Myocyte (in vitro differentiated cells): ENCODE results near the gene PRDM15. TPM values are rescaled to one million over a fixed set of nuclear protein-coding genes. Genes with fewer than 3 reads are reported as not detected.

Experiments
- DNase-seq: peaks from one replicate; pipeline ENCODE4 v3.0.0-alpha.2; 2012; ENCODE audit warnings: low read depth
- polyA plus RNA-seq: library from polyadenylated mRNA; unstranded; fragments of >200 nt; gene quantifications from one replicate; pipeline ENCODE4 v1.2.1, GENCODE V29; 2012; ENCODE audit warnings: missing spikeins
- total RNA-seq: library from RNA; depleted of rRNA; stranded (reverse); fragments of >200 nt; gene quantifications from 2 replicates; pipeline ENCODE4 v1.2.3, GENCODE V29; 2014

Gene PRDM15, protein sequence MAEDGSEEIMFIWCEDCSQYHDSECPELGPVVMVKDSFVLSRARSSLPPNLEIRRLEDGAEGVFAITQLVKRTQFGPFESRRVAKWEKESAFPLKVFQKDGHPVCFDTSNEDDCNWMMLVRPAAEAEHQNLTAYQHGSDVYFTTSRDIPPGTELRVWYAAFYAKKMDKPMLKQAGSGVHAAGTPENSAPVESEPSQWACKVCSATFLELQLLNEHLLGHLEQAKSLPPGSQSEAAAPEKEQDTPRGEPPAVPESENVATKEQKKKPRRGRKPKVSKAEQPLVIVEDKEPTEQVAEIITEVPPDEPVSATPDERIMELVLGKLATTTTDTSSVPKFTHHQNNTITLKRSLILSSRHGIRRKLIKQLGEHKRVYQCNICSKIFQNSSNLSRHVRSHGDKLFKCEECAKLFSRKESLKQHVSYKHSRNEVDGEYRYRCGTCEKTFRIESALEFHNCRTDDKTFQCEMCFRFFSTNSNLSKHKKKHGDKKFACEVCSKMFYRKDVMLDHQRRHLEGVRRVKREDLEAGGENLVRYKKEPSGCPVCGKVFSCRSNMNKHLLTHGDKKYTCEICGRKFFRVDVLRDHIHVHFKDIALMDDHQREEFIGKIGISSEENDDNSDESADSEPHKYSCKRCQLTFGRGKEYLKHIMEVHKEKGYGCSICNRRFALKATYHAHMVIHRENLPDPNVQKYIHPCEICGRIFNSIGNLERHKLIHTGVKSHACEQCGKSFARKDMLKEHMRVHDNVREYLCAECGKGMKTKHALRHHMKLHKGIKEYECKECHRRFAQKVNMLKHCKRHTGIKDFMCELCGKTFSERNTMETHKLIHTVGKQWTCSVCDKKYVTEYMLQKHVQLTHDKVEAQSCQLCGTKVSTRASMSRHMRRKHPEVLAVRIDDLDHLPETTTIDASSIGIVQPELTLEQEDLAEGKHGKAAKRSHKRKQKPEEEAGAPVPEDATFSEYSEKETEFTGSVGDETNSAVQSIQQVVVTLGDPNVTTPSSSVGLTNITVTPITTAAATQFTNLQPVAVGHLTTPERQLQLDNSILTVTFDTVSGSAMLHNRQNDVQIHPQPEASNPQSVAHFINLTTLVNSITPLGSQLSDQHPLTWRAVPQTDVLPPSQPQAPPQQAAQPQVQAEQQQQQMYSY
- 6.8 and 10.2 TPM in 2 replicates for total RNA-seq
- polyA plus RNA-seq: 5.8 TPM

DNA sequence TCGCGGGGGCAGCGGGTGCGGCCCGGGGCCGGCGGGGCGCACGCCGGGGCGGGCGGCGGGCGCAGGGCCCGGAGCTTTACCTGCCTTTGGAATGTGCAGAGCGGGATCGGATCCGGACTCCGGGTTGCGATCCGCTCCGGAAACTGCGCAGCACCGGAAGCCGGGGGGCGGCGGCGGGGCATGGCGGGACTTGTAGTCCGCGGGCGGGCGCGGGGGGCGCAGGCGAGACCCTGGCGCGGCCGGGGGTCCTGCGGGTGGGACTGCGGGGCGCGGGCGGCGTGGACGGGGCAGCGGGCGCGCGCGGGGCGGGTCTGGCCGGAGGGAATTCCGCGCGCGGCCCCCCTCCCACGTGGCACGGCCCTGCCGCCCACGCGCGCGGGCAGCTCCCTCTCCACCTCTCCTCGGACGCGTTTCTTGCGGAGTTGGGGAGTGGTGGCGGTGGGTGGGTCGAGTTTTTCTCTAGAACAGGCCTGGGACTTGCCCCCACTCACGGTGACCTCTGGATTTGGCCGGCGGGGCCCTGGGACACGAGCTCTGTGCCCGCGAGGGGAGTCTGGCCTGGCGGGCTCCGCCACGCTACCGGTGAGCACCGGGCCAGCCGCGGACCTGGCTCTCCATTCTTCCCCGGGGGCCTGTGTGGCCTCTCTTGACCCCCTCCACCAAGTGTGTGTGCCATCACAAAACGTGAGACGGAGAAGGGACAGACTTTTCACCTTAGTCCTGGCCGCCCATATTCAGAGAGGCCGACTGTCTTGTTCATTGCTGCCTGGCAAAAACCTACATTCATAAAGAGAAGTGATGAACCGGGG is at the start of gene PRDM15:
Gene PRDM15 (minus strand): TSS at position 155 of the 809 bp plus-strand sequence. CDS start 18,981 bp downstream, outside the sequence.
- DNase-seq: peak; percentile 83

GRCh38 chr21:41928621-41929220 is 49.6 kb upstream of the PRDM15 start:
- DNase-seq: no peak

GRCh38 chr21:41927727-41928409 is 48.7 kb upstream of the PRDM15 start:
- no peak for DNase-seq

DNA sequence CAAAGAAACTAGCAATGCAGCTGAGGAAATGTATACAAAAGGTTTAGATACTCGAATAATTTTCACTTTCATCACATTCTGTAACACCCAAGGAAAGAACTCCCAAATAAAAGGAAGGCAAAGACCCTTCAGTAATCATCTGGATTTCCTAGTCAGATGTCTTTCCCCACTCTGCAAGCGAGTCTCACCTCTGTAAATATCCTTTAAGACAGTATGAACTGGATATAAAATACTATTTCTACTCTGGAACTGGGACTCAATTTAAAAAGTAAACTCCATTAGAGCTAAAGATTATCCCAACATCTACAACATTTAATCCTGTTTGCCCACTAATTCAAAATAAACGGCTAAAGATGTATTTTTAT is 47.6 kb upstream of the PRDM15 start:
- DNase-seq: no peak

DNA sequence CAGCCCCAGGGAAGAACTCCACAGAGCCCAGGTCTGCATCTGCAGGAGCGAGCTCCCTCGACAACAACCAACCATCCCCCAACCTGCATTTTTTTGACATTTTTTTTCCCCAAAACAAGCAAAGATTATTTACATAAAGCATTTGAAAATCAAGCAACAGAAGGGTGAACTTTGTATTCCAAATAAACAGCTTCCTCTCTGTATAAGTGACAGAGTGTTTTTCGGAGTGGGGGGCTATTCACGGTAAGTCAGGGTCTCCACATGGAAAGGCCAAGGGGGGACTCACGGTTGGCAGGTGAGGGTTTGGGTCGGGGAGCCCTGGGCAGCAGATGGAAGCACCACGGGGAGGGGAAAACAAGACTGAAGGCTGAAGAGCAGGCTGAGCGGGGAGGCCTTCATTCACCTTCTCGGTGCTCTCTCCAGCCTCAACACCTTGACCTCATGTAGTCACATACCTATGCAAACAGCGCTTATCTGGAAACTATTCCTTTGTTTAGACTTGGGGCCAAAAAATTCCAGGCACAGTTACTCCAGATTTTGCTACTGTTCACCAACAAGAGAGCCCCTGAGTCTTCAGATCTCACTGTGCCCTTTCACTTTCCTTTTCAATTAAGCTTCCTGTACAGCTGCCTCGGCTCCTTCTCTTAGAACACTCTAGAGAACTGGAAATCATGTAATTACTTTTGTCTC is 47.1 kb upstream of the PRDM15 start:
- DNase-seq: peak; percentile 55

DNA sequence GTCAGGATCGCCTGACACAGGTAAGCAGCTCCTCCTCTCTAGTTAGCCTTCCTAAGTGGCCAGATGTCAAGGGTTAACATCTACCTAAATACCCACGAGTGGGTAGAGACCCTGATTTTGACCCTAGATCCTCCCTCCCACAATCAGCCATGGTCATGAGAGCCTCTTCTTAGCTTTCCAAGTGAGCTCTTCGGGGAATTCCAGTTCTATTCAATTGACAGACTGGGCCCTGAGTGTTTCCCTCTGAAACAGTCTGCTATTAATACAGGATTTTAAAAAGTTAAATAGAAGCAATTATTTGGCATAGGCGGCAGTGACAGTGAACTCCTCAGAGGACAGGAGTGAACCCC is 46.6 kb upstream of the PRDM15 start:
- no peak for DNase-seq

GRCh38 chr21:41924368-41924754 is 45.2 kb upstream of the PRDM15 start:
- no peak for DNase-seq

GRCh38 chr21:41923631-41924367 is 44.7 kb upstream of the PRDM15 start:
- DNase-seq: peak; percentile 42

DNA sequence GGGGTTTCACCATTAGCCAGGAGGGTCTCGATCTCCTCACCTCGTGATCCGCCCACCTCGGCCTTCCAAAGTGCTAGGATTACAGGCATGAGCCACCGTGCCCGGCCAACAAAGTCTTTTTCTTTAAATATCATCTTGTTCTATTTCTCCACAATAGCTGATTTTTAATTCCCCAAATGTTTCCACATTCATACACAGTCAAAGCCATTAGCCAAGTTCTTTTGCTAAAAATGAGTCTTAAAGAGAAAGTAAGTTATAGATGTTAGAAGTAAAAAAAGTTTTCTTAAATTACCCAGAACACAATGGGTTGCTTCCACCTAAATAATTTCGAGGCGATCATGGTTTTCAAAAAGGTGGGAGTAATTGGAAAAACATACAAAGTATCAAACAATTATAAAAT is 44.0 kb upstream of the PRDM15 start:
- no peak for DNase-seq

DNA sequence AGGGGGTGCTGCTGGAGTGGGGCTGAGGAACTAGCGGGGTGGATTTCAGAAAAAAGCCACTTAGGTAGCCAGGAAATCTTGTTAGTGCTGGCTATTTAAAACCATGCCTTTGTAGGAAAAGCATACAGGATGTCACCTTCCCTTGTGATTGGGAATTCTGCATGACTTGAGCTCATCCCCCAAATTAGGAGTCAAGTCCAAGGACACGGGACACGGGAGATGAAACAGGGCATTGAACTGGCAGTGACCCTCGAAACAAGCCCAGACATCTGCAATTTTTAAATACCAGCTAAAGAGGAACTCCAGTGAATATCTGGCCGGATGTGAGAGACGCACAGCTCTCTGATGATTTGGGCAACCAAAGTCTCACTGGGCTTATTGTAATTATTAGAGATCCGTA is 41.9 kb upstream of the PRDM15 start:
- DNase-seq: no peak

- DNase-seq: no peak
Observed at GRCh38 chr21:41920476-41920875, 41.3 kb upstream of the PRDM15 start.

DNA sequence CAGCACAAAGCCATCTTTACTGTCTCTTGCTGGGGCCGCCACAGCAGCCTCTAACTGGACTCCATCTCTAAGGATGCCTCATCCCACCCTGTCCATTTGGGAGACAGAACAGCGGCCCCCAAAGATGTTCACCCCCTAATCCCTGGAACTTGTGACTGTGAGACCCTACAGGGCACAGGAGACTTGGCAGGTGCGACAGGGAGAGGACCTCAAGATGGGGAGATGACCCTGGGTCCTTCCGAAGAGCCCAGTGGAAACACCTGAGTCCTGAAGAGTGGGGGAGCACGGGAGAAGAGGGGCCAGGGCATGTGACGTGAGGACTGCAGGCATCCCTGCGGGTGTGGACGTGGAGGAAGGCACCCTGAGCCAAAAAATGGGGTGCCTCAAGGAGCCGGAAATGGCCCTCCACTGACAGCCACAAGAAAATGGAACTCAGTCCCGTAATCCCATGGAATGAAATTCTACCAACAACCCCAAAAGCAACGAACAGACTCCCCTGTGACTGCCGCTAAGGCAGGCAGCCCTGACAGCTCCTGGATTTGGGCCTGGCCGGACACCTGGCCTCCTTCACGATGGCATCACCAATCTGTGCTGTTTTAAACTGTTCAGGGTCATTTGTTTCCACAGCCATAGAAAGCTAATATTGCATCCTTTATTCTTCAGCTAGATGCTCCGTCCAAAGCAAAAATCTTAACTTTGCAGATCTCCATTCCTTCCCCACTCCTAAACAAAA is 40.7 kb upstream of the PRDM15 start:
- no peak for DNase-seq

- DNase-seq: no peak
Observed at GRCh38 chr21:41918561-41919358, 39.6 kb upstream of the PRDM15 start.

GRCh38 chr21:41917531-41917930 is 38.4 kb upstream of the PRDM15 start:
- no peak for DNase-seq

- no peak for DNase-seq
Observed at GRCh38 chr21:41916888-41917433, 37.8 kb upstream of the PRDM15 start.

GRCh38 chr21:41914965-41915364 is 35.8 kb upstream of the PRDM15 start:
- no peak for DNase-seq

GRCh38 chr21:41914358-41914757 is 35.2 kb upstream of the PRDM15 start:
- no peak for DNase-seq
